Ishikawa (cell line): ENCODE results near the gene HCST.

Source experiments
- CEBPB ChIP-seq: IDR thresholded peaks from 2 replicates; pipeline ENCODE4 v1.6.1; 2012
- CREB1 ChIP-seq: IDR thresholded peaks from 2 replicates; pipeline ENCODE4 v1.6.1; 2012; ENCODE audit warnings: low read depth
- EP300 ChIP-seq: IDR thresholded peaks from 2 replicates; pipeline ENCODE4 v1.6.1; 2012; ENCODE audit warnings: borderline replicate concordance
- RAD21 ChIP-seq: IDR thresholded peaks from 2 replicates; pipeline ENCODE4 v1.6.1; 2012; ENCODE audit warnings: low read depth
- TAF1 ChIP-seq: IDR thresholded peaks from 2 replicates; pipeline ENCODE4 v1.6.1; 2012; ENCODE audit warnings: low read depth, mild to moderate bottlenecking
- TCF12 ChIP-seq: IDR thresholded peaks from 2 replicates; pipeline ENCODE4 v1.6.1; 2012; ENCODE audit warnings: low read depth
- TEAD4 ChIP-seq: IDR thresholded peaks from 2 replicates; pipeline ENCODE4 v1.6.1; 2012
- YY1 ChIP-seq: IDR thresholded peaks from 2 replicates; pipeline ENCODE4 v1.6.1; 2012; ENCODE audit warnings: low read depth
- ZBTB7A ChIP-seq: IDR thresholded peaks from 2 replicates; pipeline ENCODE4 v1.6.1; 2012; ENCODE audit warnings: low read depth
- TF ChIP-seq, protein P1 (sequence below): IDR thresholded peaks from 2 replicates; pipeline ENCODE4 v1.6.1; 2012; ENCODE audit warnings: low read depth, mild to moderate bottlenecking

DNA sequence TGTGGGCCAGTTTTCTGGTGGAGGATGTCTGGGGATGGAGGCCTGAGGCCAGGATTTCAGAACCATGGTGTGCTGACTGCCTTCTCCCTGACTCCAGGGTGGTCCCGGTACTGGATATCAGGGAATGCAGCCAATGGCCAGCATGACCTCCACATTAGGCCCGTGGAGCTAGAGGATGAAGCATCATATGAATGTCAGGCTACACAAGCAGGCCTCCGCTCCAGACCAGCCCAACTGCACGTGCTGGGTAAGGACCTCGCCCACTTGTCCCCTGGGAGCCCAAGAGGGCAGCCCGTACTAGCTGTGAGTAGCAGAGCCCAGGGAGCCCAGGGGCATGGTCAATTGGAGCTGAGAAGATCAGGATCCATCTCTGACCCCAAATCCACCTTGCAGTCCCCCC, 44.0 kb upstream of the HCST start:
- TF ChIP-seq CREB1 = no peak
- TF ChIP-seq EP300 = no peak
- TF ChIP-seq, protein P1, sequence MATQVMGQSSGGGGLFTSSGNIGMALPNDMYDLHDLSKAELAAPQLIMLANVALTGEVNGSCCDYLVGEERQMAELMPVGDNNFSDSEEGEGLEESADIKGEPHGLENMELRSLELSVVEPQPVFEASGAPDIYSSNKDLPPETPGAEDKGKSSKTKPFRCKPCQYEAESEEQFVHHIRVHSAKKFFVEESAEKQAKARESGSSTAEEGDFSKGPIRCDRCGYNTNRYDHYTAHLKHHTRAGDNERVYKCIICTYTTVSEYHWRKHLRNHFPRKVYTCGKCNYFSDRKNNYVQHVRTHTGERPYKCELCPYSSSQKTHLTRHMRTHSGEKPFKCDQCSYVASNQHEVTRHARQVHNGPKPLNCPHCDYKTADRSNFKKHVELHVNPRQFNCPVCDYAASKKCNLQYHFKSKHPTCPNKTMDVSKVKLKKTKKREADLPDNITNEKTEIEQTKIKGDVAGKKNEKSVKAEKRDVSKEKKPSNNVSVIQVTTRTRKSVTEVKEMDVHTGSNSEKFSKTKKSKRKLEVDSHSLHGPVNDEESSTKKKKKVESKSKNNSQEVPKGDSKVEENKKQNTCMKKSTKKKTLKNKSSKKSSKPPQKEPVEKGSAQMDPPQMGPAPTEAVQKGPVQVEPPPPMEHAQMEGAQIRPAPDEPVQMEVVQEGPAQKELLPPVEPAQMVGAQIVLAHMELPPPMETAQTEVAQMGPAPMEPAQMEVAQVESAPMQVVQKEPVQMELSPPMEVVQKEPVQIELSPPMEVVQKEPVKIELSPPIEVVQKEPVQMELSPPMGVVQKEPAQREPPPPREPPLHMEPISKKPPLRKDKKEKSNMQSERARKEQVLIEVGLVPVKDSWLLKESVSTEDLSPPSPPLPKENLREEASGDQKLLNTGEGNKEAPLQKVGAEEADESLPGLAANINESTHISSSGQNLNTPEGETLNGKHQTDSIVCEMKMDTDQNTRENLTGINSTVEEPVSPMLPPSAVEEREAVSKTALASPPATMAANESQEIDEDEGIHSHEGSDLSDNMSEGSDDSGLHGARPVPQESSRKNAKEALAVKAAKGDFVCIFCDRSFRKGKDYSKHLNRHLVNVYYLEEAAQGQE = no peak
- no peak for TF ChIP-seq ZBTB7A
- no peak for TF ChIP-seq TCF12
- no peak for TF ChIP-seq TAF1
- TF ChIP-seq RAD21 = no peak
- no peak for TF ChIP-seq CEBPB
- no peak for TF ChIP-seq TEAD4
- no peak for TF ChIP-seq YY1
